ENCODE measurements around the gene GALNT9.
A peak's percentile ranks its signal among the peaks of the same experiment; 100 is the strongest.
"Not testable (repeated sequence)": the region's sequence is repeated elsewhere in the genome, so short reads cannot be mapped to it uniquely, and the experiment has no call there.

Gene GALNT9

GRCh38 chr12:132222096-132222807 is 107.1 kb downstream of the GALNT9 start:
- Histone ChIP-seq H4K91ac (ENCODE audit: low read depth, low read length, poor library complexity) (no peak overlapping the region), H2BK15ac (ENCODE audit: low read length) (no peak overlapping the region), H2AFZ (ENCODE audit: low read length) (peak overlapping the region; percentile 60), H3K9me3 (replicated peaks in 1 of 2; ENCODE audit: control insufficient read depth in 2 of 2, insufficient read depth in 1 of 2, low read depth in 1 of 2, low read length in 2 of 2) (peaks cover 5 to 8% of the 10 kb centered on the region in 2 donors), H3K18ac (ENCODE audit: low read length) (peak overlapping the region; percentile 1), H2BK5ac (ENCODE audit: low read length) (no peak overlapping the region), H3K4me3 (ENCODE audit: low read length in 2 of 2) (no peak overlapping the region), H3K23ac (ENCODE audit: low read depth, low read length, poor library complexity) (no peak overlapping the region), H2BK12ac (ENCODE audit: low read length) (no peak overlapping the region), H3K4me1 (ENCODE audit: control insufficient read depth in 2 of 2, insufficient read depth in 1 of 2, low read depth in 1 of 2, low read length in 2 of 2) (no peaks in the 10 kb centered on the region), H3K36me3 (replicated peaks in 1 of 2; ENCODE audit: control insufficient read depth in 2 of 2, insufficient read depth in 2 of 2, low read length in 2 of 2) (peaks cover 0 to 2% of the 10 kb centered on the region in 2 donors), H4K8ac (ENCODE audit: low read depth, low read length) (no peak overlapping the region), H2BK120ac (ENCODE audit: low read depth, low read length) (no peak overlapping the region), H3K9ac (ENCODE audit: low read depth, low read length, poor library complexity) (no peak overlapping the region), H2AK5ac (ENCODE audit: low read depth, low read length) (no peak overlapping the region), H3K14ac (ENCODE audit: low read length) (no peak overlapping the region), H3K4ac (ENCODE audit: low read length) (no peak overlapping the region), H3K4me2 (ENCODE audit: insufficient read depth, low read length, poor library complexity, severe bottlenecking) (no peak overlapping the region), H3K79me1 (ENCODE audit: low read depth, low read length) (peaks cover 2% of the 10 kb centered on the region), H3K27ac (replicated peaks; ENCODE audit: low read length) (no peak overlapping the region), H3K27me3 (ENCODE audit: control insufficient read depth in 3 of 3, insufficient read depth in 3 of 3, low read depth in 1 of 3, low read length in 3 of 3) (peaks cover 0 to 7% (median 2%) of the 10 kb centered on the region in 3 experiments)
- DNase-seq (ENCODE audit: low spot score): peak; percentile 44
- WGBS, 2 donors (ENCODE audit: extremely low coverage in 2 of 2, insufficient read length in 2 of 2, insufficient replicate concordance in 1 of 2): no CpG with 5 or more reads among the region's 24 CpGs

DNA sequence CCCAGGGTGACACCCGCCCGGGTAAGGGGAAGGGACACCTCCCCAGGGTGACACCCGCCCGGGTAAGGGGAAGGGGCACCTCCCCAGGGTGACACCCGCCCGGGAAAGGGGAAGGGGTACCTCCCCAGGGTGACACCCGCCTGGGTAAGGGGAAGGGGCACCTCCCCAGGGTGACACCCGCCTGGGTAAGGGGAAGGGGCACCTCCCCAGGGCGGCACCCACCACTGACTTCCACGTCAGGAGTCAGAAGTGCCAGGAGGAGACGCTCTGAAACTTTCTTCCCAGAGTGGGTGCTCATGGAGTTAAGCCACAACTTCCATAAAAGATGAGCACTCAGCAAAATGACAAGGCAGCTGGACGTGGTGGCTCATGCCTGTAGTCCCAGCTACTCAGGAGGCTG is 109.6 kb downstream of the GALNT9 start:
- H3K18ac ChIP-seq (ENCODE audit: low read length); H3K4me1 ChIP-seq (ENCODE audit: control insufficient read depth in 2 of 2, insufficient read depth in 1 of 2, low read depth in 1 of 2, low read length in 2 of 2); H3K27ac ChIP-seq (replicated peaks; ENCODE audit: low read length); H3K4me3 ChIP-seq (ENCODE audit: low read length in 2 of 2); H2BK12ac ChIP-seq (ENCODE audit: low read length); DNase-seq (ENCODE audit: low spot score); H2BK5ac ChIP-seq (ENCODE audit: low read length); H3K9me3 ChIP-seq (replicated peaks in 1 of 2; ENCODE audit: control insufficient read depth in 2 of 2, insufficient read depth in 1 of 2, low read depth in 1 of 2, low read length in 2 of 2); H3K27me3 ChIP-seq (ENCODE audit: control insufficient read depth in 3 of 3, insufficient read depth in 3 of 3, low read depth in 1 of 3, low read length in 3 of 3); H4K8ac ChIP-seq (ENCODE audit: low read depth, low read length); H3K9ac ChIP-seq (ENCODE audit: low read depth, low read length, poor library complexity); H2AK5ac ChIP-seq (ENCODE audit: low read depth, low read length); H2BK15ac ChIP-seq (ENCODE audit: low read length); H3K14ac ChIP-seq (ENCODE audit: low read length); H3K36me3 ChIP-seq (replicated peaks in 1 of 2; ENCODE audit: control insufficient read depth in 2 of 2, insufficient read depth in 2 of 2, low read length in 2 of 2); H4K91ac ChIP-seq (ENCODE audit: low read depth, low read length, poor library complexity); H2BK120ac ChIP-seq (ENCODE audit: low read depth, low read length); H3K23ac ChIP-seq (ENCODE audit: low read depth, low read length, poor library complexity); H3K4ac ChIP-seq (ENCODE audit: low read length); H3K79me1 ChIP-seq (ENCODE audit: low read depth, low read length); H3K4me2 ChIP-seq (ENCODE audit: insufficient read depth, low read length, poor library complexity, severe bottlenecking); H2AFZ ChIP-seq (ENCODE audit: low read length): not testable (repeated sequence)
- no CpG with 5 or more reads among the region's 12 CpGs for WGBS, 2 donors (ENCODE audit: extremely low coverage in 2 of 2, insufficient read length in 2 of 2, insufficient replicate concordance in 1 of 2)

GRCh38 chr12:132219323-132219722 is 110.1 kb downstream of the GALNT9 start:
- H3K4me2 ChIP-seq (ENCODE audit: insufficient read depth, low read length, poor library complexity, severe bottlenecking): no peak overlapping the region
- no peaks in the 10 kb centered on the region for H3K4me1 ChIP-seq (ENCODE audit: control insufficient read depth in 2 of 2, insufficient read depth in 1 of 2, low read depth in 1 of 2, low read length in 2 of 2)

DNA sequence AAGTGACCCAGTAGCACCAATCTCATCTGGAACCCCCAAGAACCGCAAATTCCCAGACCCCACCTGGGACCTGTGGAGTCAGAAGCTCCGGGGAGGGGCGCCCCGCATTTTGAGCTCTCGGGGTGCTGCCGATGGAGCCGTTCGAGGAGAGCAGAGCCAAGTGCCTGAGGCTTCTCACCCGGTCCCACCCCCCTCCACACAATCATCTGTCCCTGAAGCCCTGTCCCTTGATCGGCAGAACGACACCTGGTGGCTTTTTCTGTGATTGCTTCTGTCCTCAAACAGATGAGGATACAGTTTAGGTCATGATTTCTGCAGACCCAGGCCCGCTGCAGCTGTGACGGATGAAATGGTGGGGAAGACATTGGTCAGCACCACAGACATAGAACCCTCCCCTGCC is 110.5 kb downstream of the GALNT9 start:
- Histone ChIP-seq H3K9ac (ENCODE audit: low read depth, low read length, poor library complexity) (no peak overlapping the region), H3K14ac (ENCODE audit: low read length) (no peak overlapping the region), H2BK15ac (ENCODE audit: low read length) (no peak overlapping the region), H4K91ac (ENCODE audit: low read depth, low read length, poor library complexity) (no peak overlapping the region), H2BK12ac (ENCODE audit: low read length) (no peak overlapping the region), H2AK5ac (ENCODE audit: low read depth, low read length) (no peak overlapping the region), H2AFZ (ENCODE audit: low read length) (no peak overlapping the region), H3K79me1 (ENCODE audit: low read depth, low read length) (no peaks in the 10 kb centered on the region), H3K4me2 (ENCODE audit: insufficient read depth, low read length, poor library complexity, severe bottlenecking) (no peak overlapping the region), H3K4me3 (ENCODE audit: low read length in 2 of 2) (no peak overlapping the region), H4K8ac (ENCODE audit: low read depth, low read length) (no peak overlapping the region), H3K4ac (ENCODE audit: low read length) (no peak overlapping the region), H3K36me3 (replicated peaks in 1 of 2; ENCODE audit: control insufficient read depth in 2 of 2, insufficient read depth in 2 of 2, low read length in 2 of 2) (no peaks in the 10 kb centered on the region), H3K27me3 (ENCODE audit: control insufficient read depth in 3 of 3, insufficient read depth in 3 of 3, low read depth in 1 of 3, low read length in 3 of 3) (peaks cover 0 to 6% (median 5%) of the 10 kb centered on the region in 3 experiments), H2BK5ac (ENCODE audit: low read length) (peak overlapping the region; percentile 39), H3K9me3 (replicated peaks in 1 of 2; ENCODE audit: control insufficient read depth in 2 of 2, insufficient read depth in 1 of 2, low read depth in 1 of 2, low read length in 2 of 2) (peaks cover 0 to 5% of the 10 kb centered on the region in 2 donors), H3K18ac (ENCODE audit: low read length) (no peak overlapping the region), H3K27ac (replicated peaks; ENCODE audit: low read length) (no peak overlapping the region), H3K23ac (ENCODE audit: low read depth, low read length, poor library complexity) (no peak overlapping the region), H3K4me1 (ENCODE audit: control insufficient read depth in 2 of 2, insufficient read depth in 1 of 2, low read depth in 1 of 2, low read length in 2 of 2) (no peaks in the 10 kb centered on the region), H2BK120ac (ENCODE audit: low read depth, low read length) (no peak overlapping the region)
- peak; percentile 26 for DNase-seq (ENCODE audit: low spot score)
- WGBS, 2 donors (ENCODE audit: extremely low coverage in 2 of 2, insufficient read length in 2 of 2, insufficient replicate concordance in 1 of 2): no CpG with 5 or more reads among the region's 13 CpGs

More at GRCh38 chr12:132219323-132219722, 110.1 kb downstream of the GALNT9 start:
- Histone ChIP-seq H3K36me3 (replicated peaks in 1 of 2; ENCODE audit: control insufficient read depth in 2 of 2, insufficient read depth in 2 of 2, low read length in 2 of 2) (no peaks in the 10 kb centered on the region), H2BK15ac (ENCODE audit: low read length) (peak overlapping the region; percentile 43), H3K79me1 (ENCODE audit: low read depth, low read length) (no peaks in the 10 kb centered on the region), H3K27me3 (ENCODE audit: control insufficient read depth in 3 of 3, insufficient read depth in 3 of 3, low read depth in 1 of 3, low read length in 3 of 3) (peaks cover 0 to 6% (median 3%) of the 10 kb centered on the region in 3 experiments), H2BK12ac (ENCODE audit: low read length) (no peak overlapping the region), H4K91ac (ENCODE audit: low read depth, low read length, poor library complexity) (no peak overlapping the region), H3K27ac (replicated peaks; ENCODE audit: low read length) (no peak overlapping the region), H3K14ac (ENCODE audit: low read length) (no peak overlapping the region), H3K18ac (ENCODE audit: low read length) (no peak overlapping the region), H3K4me3 (ENCODE audit: low read length in 2 of 2) (no peak overlapping the region), H3K23ac (ENCODE audit: low read depth, low read length, poor library complexity) (no peak overlapping the region), H3K4ac (ENCODE audit: low read length) (no peak overlapping the region), H2BK120ac (ENCODE audit: low read depth, low read length) (no peak overlapping the region), H4K8ac (ENCODE audit: low read depth, low read length) (no peak overlapping the region), H2AK5ac (ENCODE audit: low read depth, low read length) (no peak overlapping the region), H3K9me3 (replicated peaks in 1 of 2; ENCODE audit: control insufficient read depth in 2 of 2, insufficient read depth in 1 of 2, low read depth in 1 of 2, low read length in 2 of 2) (peaks cover 0 to 5% of the 10 kb centered on the region in 2 donors), H3K9ac (ENCODE audit: low read depth, low read length, poor library complexity) (no peak overlapping the region), H2BK5ac (ENCODE audit: low read length) (peak overlapping the region; percentile 39), H2AFZ (ENCODE audit: low read length) (no peak overlapping the region)
- DNase-seq (ENCODE audit: low spot score): no peak
- no CpG with 5 or more reads among the region's 16 CpGs for WGBS, 2 donors (ENCODE audit: extremely low coverage in 2 of 2, insufficient read length in 2 of 2, insufficient replicate concordance in 1 of 2)
